Kidney glomerular epithelial cell (primary cell): ENCODE results near the gene C2CD2.
"Not testable (repeated sequence)": the region's sequence is repeated elsewhere in the genome, so short reads cannot be mapped to it uniquely, and the experiment has no call there.

Source experiments
- DNase-seq: peaks from one replicate; lab custom pipeline; 2025; lab: John Stamatoyannopoulos, UW

Gene C2CD2

GRCh38 chr21:41958886-41959563 is 5.2 kb upstream of the C2CD2 start:
- DNase-seq, result no peak

GRCh38 chr21:41957991-41958766 is 4.4 kb upstream of the C2CD2 start:
- DNase-seq, result no peak

- peak; percentile 5 for DNase-seq
Observed at GRCh38 chr21:41956926-41957729, 3.3 kb upstream of the C2CD2 start.

GRCh38 chr21:41955516-41955915 is 1.7 kb upstream of the C2CD2 start:
- DNase-seq, result no peak

GRCh38 chr21:41954654-41955499 is 1.1 kb upstream of the C2CD2 start:
- no peak for DNase-seq

- no peak for DNase-seq
Observed at GRCh38 chr21:41953249-41953830, 478 bp downstream of the C2CD2 start.

GRCh38 chr21:41952568-41953248 is 1.1 kb downstream of the C2CD2 start:
- no peak for DNase-seq

- no peak for DNase-seq
Observed at GRCh38 chr21:41951876-41952567, 1.8 kb downstream of the C2CD2 start.

- no peak for DNase-seq
Observed at GRCh38 chr21:41950941-41951351, 2.9 kb downstream of the C2CD2 start.

- DNase-seq, result not testable (repeated sequence)
Observed at GRCh38 chr21:41949631-41950030, 4.2 kb downstream of the C2CD2 start.

GRCh38 chr21:41948901-41949300 is 4.9 kb downstream of the C2CD2 start:
- no peak for DNase-seq

- no peak for DNase-seq
Observed at GRCh38 chr21:41948078-41948895, 5.5 kb downstream of the C2CD2 start.

GRCh38 chr21:41945982-41946381 is 7.8 kb downstream of the C2CD2 start:
- no peak for DNase-seq

GRCh38 chr21:41943851-41944250 is 10.0 kb downstream of the C2CD2 start:
- DNase-seq, result no peak

- no peak for DNase-seq
Observed at GRCh38 chr21:41942457-41942856, 11.4 kb downstream of the C2CD2 start.

GRCh38 chr21:41941941-41942340 is 11.9 kb downstream of the C2CD2 start:
- DNase-seq, result no peak

GRCh38 chr21:41940431-41940830 is 13.4 kb downstream of the C2CD2 start:
- DNase-seq, result no peak

GRCh38 chr21:41939391-41939790 is 14.4 kb downstream of the C2CD2 start:
- DNase-seq, result no peak
